ENCODE results near the gene CCDC170. TPM values are rescaled to one million over a fixed set of nuclear protein-coding genes. Genes with fewer than 3 reads are reported as not detected.

Gene CCDC170
- polyA plus RNA-seq, 1 of the 3 experiments (the other 2 are of a cell fraction): not detected

GRCh38 chr6:151630387-151630786 is 136.6 kb downstream of the CCDC170 start:
- H3K9me3 ChIP-seq: no peaks in the 10 kb centered on the region
- H3K36me3 ChIP-seq (replicated peaks in 1 of 2; ENCODE audit: control insufficient read depth in 1 of 2, insufficient read depth in 2 of 2, low read length in 1 of 2): no peaks in the 10 kb centered on the region
- no peaks in the 10 kb centered on the region for H3K4me1 ChIP-seq (ENCODE audit: control insufficient read depth in 1 of 2, insufficient read depth in 2 of 2, low read depth in 1 of 2, low read length in 1 of 2)
- POLR2A ChIA-PET: no interaction called here
- TF ChIP-seq RXRA (IDR thresholded peaks at IDR 0.05; ENCODE audit: borderline replicate concordance, low read depth) (no peak), RCOR1 (IDR thresholded peaks at IDR 0.05; ENCODE audit: low read length) (no peak), PBX3 (IDR thresholded peaks at IDR 0.05) (no peak), MXI1 (IDR thresholded peaks at IDR 0.05; ENCODE audit: low read depth, low read length) (no peak), USF1 (IDR thresholded peaks at IDR 0.05; ENCODE audit: borderline replicate concordance, low read depth) (no peak), TAF1 (IDR thresholded peaks at IDR 0.05; ENCODE audit: borderline replicate concordance, low read depth, low read length) (no peak), JUND (IDR thresholded peaks at IDR 0.05) (no peak), EP300 (IDR thresholded peaks at IDR 0.05; ENCODE audit: borderline replicate concordance in 1 of 2, low read depth in 1 of 2, low read length in 1 of 2) (no peak), POLR2AphosphoS5 (IDR thresholded peaks at IDR 0.05; ENCODE audit: low read depth, low read length) (no peak), SMC3 (IDR thresholded peaks at IDR 0.05; ENCODE audit: low read depth, low read length) (no peak), IRF3 (IDR thresholded peaks at IDR 0.05; ENCODE audit: low read depth, low read length) (no peak), ZBTB33 (IDR thresholded peaks at IDR 0.05; ENCODE audit: borderline replicate concordance, low read depth) (no peak), GABPA (IDR thresholded peaks at IDR 0.05; ENCODE audit: low read depth) (no peak), CHD2 (IDR thresholded peaks at IDR 0.05; ENCODE audit: low read length, partially characterized antibody) (no peak), MEF2A (IDR thresholded peaks at IDR 0.05; ENCODE audit: borderline replicate concordance, low read depth) (no peak)
- H3K27me3 ChIP-seq (ENCODE audit: insufficient read depth): no peaks in the 10 kb centered on the region
- CTCF ChIA-PET: no interaction called here
- H3K4me3 ChIP-seq (ENCODE audit: low read depth in 2 of 2, low read length in 1 of 2): no peak overlapping the region
- H3K9ac ChIP-seq: no peak overlapping the region
- no peaks in the 10 kb centered on the region for H3F3A ChIP-seq (replicated peaks; ENCODE audit: insufficient read depth)
- no peaks in the 10 kb centered on the region for H3K9me2 ChIP-seq
- H4K20me1 ChIP-seq (ENCODE audit: insufficient read depth): no peaks in the 10 kb centered on the region
- H3K79me2 ChIP-seq (ENCODE audit: insufficient read depth): no peaks in the 10 kb centered on the region
- DNase-seq: no peak
- H3K4me2 ChIP-seq: no peak overlapping the region
- H3K27ac ChIP-seq (ENCODE audit: low read depth in 2 of 2, low read length in 1 of 2): no peak overlapping the region
- H2AFZ ChIP-seq (ENCODE audit: low read depth): no peak overlapping the region
